ENCODE measurements around the gene SLC37A3.

DNA sequence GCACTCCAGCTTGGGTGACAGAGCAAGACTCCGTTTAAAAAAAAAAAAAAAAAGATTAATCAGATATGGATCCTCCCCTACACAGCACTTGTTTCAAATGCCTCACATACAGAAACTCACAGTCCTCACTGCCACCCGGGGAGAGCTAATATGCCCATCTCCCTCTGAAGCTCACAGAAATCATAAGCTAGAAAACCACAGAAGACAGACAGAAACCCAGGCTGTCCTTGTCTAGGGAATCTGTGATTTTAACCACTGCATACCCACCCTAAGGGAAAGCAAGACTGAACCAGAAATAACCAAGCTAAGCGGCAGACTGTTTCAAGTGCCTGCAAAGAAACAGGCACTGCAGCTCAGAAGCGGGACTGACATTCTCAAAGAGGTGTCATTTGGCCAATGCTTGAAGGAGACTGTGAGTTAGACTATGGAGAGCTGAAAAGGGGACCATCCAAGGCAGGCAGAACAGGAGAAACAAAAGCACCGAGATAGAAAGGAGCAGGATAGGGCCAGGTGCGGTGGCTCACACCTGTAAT, 37.6 kb downstream of the SLC37A3 start:
- TF ChIP-seq, protein P1, sequence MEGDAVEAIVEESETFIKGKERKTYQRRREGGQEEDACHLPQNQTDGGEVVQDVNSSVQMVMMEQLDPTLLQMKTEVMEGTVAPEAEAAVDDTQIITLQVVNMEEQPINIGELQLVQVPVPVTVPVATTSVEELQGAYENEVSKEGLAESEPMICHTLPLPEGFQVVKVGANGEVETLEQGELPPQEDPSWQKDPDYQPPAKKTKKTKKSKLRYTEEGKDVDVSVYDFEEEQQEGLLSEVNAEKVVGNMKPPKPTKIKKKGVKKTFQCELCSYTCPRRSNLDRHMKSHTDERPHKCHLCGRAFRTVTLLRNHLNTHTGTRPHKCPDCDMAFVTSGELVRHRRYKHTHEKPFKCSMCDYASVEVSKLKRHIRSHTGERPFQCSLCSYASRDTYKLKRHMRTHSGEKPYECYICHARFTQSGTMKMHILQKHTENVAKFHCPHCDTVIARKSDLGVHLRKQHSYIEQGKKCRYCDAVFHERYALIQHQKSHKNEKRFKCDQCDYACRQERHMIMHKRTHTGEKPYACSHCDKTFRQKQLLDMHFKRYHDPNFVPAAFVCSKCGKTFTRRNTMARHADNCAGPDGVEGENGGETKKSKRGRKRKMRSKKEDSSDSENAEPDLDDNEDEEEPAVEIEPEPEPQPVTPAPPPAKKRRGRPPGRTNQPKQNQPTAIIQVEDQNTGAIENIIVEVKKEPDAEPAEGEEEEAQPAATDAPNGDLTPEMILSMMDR (conservative IDR thresholded peaks at IDR 0.05; ENCODE audit: low read length), result no peak
- TF ChIP-seq EZH2phosphoT487 (IDR thresholded peaks at IDR 0.05; ENCODE audit: borderline replicate concordance), result no peak

Data from Loucy (cell line).